PC-3 (cell line): ENCODE results near the gene ITSN1. TPM values are rescaled to one million over a fixed set of nuclear protein-coding genes. Genes with fewer than 3 reads are reported as not detected.

ENCODE experiments used
- ATAC-seq: fragments of 200-7000 bp; cut with Tn5 transposase; 2 replicates; pipeline ENCODE4 v1.9.1; 2020; ENCODE audit warnings: mild to moderate bottlenecking, moderate library complexity
- BruUV-seq: library from RNA; stranded (reverse); fragments of 400-500 nt; replicated peaks from 2 replicates; lab custom pipeline; 2021; lab: Mats Ljungman, UMichigan
- CTCF ChIA-PET: fragments of 300-600 bp; sonication (Branson Sonifier 250); formaldehyde crosslinking; loops from one replicate; lab custom pipeline; 2022; ENCODE audit warnings: antibody characterized with exemption; lab: Charles Lee
- POLR2A ChIA-PET: fragments of 300-600 bp; sonication (Branson Sonifier 250); formaldehyde crosslinking; loops from one replicate; lab custom pipeline; 2022; ENCODE audit warnings: antibody characterized with exemption; ENCODE audit not compliant: unreplicated experiment; lab: Charles Lee
- DNase-seq: peaks from one replicate; pipeline ENCODE4 v3.0.0-alpha.2; 2015
- H2AFZ ChIP-seq: fragments of 300-600 bp; sonication (generic); 2 replicates; pipeline ENCODE4 v1.6.0; 2016; ENCODE audit warnings: antibody characterized with exemption, low read length
- H3F3A ChIP-seq: fragments of 300-600 bp; sonication (generic); one replicate; pipeline ENCODE4 v1.6.0; 2017; ENCODE audit warnings: antibody characterized with exemption, low read length, control low read depth, mild to moderate bottlenecking; ENCODE audit not compliant: unreplicated experiment
- H3K27ac ChIP-seq: fragments of 300-600 bp; sonication (generic); 2 replicates; pipeline ENCODE4 v1.5.1; 2016; ENCODE audit warnings: mild to moderate bottlenecking, low read length
- H3K27me3 ChIP-seq: fragments of 300-600 bp; sonication (generic); 2 replicates; pipeline ENCODE4 v1.6.1; 2016; ENCODE audit warnings: low read length, mixed read lengths
- H3K36me3 ChIP-seq: fragments of 300-600 bp; sonication (generic); 2 replicates; pipeline ENCODE4 v1.6.1; 2016; ENCODE audit warnings: low read depth, mixed run types, low read length, mixed read lengths
- H3K4me1 ChIP-seq: fragments of 300-600 bp; sonication (generic); 2 replicates; pipeline ENCODE4 v1.5.1; 2016; ENCODE audit warnings: low read length; ENCODE audit not compliant: insufficient read depth
- H3K4me2 ChIP-seq: fragments of 300-600 bp; sonication (generic); 2 replicates; pipeline ENCODE4 v1.6.0; 2016; ENCODE audit warnings: low read length
- H3K4me3 ChIP-seq: fragments of 300-600 bp; sonication (generic); 2 replicates; pipeline ENCODE4 v1.5.1; 2016; ENCODE audit warnings: mild to moderate bottlenecking, low read length, mixed read lengths
- H3K79me2 ChIP-seq: fragments of 300-600 bp; sonication (generic); 2 replicates; pipeline ENCODE4 v1.6.1; 2017; ENCODE audit warnings: low read length, mixed read lengths
- H3K9ac ChIP-seq: fragments of 300-600 bp; sonication (generic); 2 replicates; pipeline ENCODE4 v1.6.0; 2016; ENCODE audit warnings: mild to moderate bottlenecking, low read length
- H3K9me2 ChIP-seq: fragments of 300-600 bp; sonication (generic); replicated peaks from 2 replicates; pipeline ENCODE4 v1.6.1; 2016; ENCODE audit warnings: mixed run types, low read length, mixed read lengths
- H3K9me3 ChIP-seq: fragments of 300-600 bp; sonication (generic); 2 replicates; pipeline ENCODE4 v1.6.1; 2016; ENCODE audit warnings: low read length, mixed read lengths
- H4K20me1 ChIP-seq: fragments of 300-600 bp; sonication (generic); 2 replicates; pipeline ENCODE4 v1.6.1; 2016; ENCODE audit warnings: low read length, mixed read lengths
- CTCF ChIP-seq: fragments of 300-600 bp; sonication (generic); conservative IDR thresholded peaks from 2 replicates; pipeline ENCODE4 v1.5.1; 2017; ENCODE audit warnings: antibody characterized with exemption, low read depth, mild to moderate bottlenecking, low read length
- EZH2 ChIP-seq: fragments of 300-600 bp; sonication (generic); IDR thresholded peaks from one replicate; pipeline ENCODE4 v1.6.1; 2017; ENCODE audit warnings: antibody characterized with exemption, mild to moderate bottlenecking, low read length; ENCODE audit not compliant: unreplicated experiment
- EZH2phosphoT487 ChIP-seq: fragments of 300-600 bp; sonication (generic); IDR thresholded peaks from 2 replicates; pipeline ENCODE4 v1.6.1; 2018; ENCODE audit warnings: mild to moderate bottlenecking, antibody characterized with exemption, low read length, borderline replicate concordance
- intact Hi-C: fragments of 100-400 bp; cut with micrococcal nuclease; formaldehyde crosslinking; loops from 2 replicates; pipeline ENCODE4 v1.9.0; 2023
- total RNA-seq: library from RNA; depleted of rRNA; stranded (reverse); fragments of >200 nt; gene quantifications from 2 replicates; pipeline ENCODE4 v1.2.3, GENCODE V29; 2014

ITSN1 gene
- total RNA-seq, 1 experiment from 2014 or later, result 45.6 TPM

- no peak overlapping the region for H3K4me2 ChIP-seq
- peaks cover 5% of the 10 kb centered on the region for H3K36me3 ChIP-seq
- H4K20me1 ChIP-seq, result no peaks in the 10 kb centered on the region
- H2AFZ ChIP-seq, result no peak overlapping the region
- H3K9ac ChIP-seq, result no peak overlapping the region
- ChIA-PET CTCF (no interaction called here), POLR2A (no interaction called here)
- no peaks in the 10 kb centered on the region for H3K27me3 ChIP-seq
- H3K4me1 ChIP-seq, result peaks cover 20% of the 10 kb centered on the region
- H3K79me2 ChIP-seq, result peaks cover 80% of the 10 kb centered on the region
- no peaks in the 10 kb centered on the region for H3F3A ChIP-seq
- TF ChIP-seq EZH2 (no peak), CTCF (no peak), EZH2phosphoT487 (no peak)
- no peak overlapping the region for H3K27ac ChIP-seq
- H3K4me3 ChIP-seq, result no peak overlapping the region
- intact Hi-C loops, result no loop called here
- no peaks in the 10 kb centered on the region for H3K9me2 ChIP-seq
- DNase-seq (no peak), ATAC-seq (no peak)
- no peaks in the 10 kb centered on the region for H3K9me3 ChIP-seq
- no TSS peak for BruUV-seq
Observed at GRCh38 chr21:33654412-33654811, 12.1 kb downstream of the ITSN1 start.

GRCh38 chr21:33655588-33656221 lies 13.4 kb downstream of the ITSN1 start:
- no TSS peak for BruUV-seq
- POLR2A ChIA-PET, result interaction anchor here (0.6 kb wide), 1 partner anchor 114 kb away, joined by 4 read pairs; the partner anchor contains the start of gene GART

More at GRCh38 chr21:33655588-33656221, 13.4 kb downstream of the ITSN1 start:
- DNase-seq, result peak; percentile 98
- Histone ChIP-seq H3K4me1 (peaks cover 20% of the 10 kb centered on the region), H2AFZ (0 out of 2 replicates have a peak overlapping the region, but pooled peaks have one; percentile 21), H3K9ac (no peak overlapping the region), H3K9me3 (peaks cover 9% of the 10 kb centered on the region), H3K36me3 (peaks cover 14% of the 10 kb centered on the region), H3K4me2 (peak overlapping the region; percentile 62), H3K4me3 (peak overlapping the region; percentile 6; the same call in 1 of the 2 replicates), H3F3A (no peaks in the 10 kb centered on the region), H3K27me3 (no peaks in the 10 kb centered on the region), H3K9me2 (no peaks in the 10 kb centered on the region), H3K79me2 (peaks cover 77% of the 10 kb centered on the region), H4K20me1 (no peaks in the 10 kb centered on the region), H3K27ac (peak overlapping the region; percentile 71)
- peak; percentile 98 for ATAC-seq
- intact Hi-C loops, result no loop called here
- no peak for TF ChIP-seq EZH2
- TF ChIP-seq EZH2phosphoT487, result no peak
- TF ChIP-seq CTCF, result no peak
- CTCF ChIA-PET, result interaction anchor here (0.6 kb wide), 1 partner anchor 50 kb away, joined by 3 read pairs; no protein-coding TSS in a partner anchor
